Islet of Langerhans (tissue), 1 donor: ENCODE results near the gene MRPL55.

Source experiments
- FAIRE-seq: peaks from one replicate; lab custom pipeline; 2011; peaks lifted over from hg19 to GRCh38; lab: Jason Lieb, UNC

Gene MRPL55

DNA sequence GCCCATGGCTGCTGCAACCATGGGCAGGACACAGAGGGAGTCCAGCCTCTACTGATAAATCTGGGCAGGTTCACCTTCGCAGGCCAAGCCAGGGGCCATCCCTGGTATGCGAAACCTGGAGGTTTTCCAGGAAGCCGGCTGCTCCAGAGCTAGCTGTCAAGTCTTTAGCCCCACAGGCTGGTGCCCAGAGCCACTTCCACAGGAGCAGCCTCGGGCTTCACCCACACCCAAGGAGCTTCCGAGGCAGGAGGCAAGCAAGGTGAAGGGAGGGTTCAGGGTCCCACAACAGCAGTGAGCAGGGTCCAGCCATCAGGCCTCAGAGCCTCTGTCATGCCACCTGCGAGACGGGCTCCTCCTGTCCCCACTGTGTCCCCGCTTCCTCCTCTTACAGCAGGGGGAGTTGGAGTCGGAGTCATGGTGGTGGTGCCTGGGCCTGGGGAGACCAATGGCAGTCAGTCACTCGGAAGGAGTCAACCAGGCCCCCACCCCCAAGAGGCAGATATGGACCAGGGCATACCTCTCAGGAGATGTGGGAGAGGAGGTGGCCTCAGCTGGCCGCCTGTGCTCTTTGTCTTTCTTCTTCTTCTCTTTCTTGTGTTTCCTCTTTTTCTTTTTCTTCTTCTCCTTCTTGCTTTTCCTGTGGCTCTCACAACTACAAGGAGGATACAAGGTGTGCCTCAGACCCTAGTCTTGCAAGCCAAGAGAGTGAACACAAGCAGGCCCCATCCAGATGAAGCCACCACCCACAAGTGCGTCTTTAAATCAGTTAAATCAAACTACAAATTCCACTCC, 8.1 kb downstream of the MRPL55 start:
- no peak for FAIRE-seq

DNA sequence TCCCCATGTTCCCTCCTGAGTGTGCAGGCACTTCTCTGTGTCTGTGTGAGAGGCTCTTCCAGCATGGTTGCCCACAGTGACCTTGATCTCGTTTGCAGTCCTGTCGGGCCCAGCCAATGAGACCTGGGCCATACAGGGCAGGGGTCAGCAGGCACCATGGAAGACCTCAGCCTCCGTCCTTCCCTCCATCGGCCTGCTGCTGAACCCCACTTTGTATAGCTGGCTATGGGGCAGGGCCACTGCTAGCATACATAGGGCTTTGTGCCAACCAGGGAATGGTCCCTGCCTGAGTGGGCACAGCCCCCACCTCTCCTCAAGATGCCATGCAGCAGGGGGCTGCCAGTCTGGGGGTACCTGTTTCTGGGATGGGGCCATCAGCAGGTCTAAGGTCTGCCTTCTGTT, 9.8 kb downstream of the MRPL55 start:
- no peak for FAIRE-seq

DNA sequence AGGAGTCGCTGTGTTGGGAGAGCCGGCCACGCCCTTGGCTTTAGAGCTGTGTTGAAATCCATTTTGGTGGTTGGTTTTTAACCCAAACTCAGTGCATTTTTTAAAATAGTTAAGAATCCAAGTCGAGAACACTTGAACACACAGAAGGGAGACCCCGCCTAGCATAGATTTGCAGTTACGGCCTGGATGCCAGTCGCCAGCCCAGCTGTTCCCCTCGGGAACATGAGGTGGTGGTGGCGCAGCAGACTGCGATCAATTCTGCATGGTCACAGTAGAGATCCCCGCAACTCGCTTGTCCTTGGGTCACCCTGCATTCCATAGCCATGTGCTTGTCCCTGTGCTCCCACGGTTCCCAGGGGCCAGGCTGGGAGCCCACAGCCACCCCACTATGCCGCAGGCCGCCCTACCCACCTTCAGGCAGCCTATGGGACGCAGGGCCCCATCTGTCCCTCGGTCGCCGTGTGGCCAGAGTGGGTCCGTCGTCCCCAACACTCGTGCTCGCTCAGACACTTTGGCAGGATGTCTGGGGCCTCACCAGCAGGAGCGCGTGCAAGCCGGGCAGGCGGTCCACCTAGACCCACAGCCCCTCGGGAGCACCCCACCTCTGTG, 10.7 kb downstream of the MRPL55 start:
- FAIRE-seq, result no peak

DNA sequence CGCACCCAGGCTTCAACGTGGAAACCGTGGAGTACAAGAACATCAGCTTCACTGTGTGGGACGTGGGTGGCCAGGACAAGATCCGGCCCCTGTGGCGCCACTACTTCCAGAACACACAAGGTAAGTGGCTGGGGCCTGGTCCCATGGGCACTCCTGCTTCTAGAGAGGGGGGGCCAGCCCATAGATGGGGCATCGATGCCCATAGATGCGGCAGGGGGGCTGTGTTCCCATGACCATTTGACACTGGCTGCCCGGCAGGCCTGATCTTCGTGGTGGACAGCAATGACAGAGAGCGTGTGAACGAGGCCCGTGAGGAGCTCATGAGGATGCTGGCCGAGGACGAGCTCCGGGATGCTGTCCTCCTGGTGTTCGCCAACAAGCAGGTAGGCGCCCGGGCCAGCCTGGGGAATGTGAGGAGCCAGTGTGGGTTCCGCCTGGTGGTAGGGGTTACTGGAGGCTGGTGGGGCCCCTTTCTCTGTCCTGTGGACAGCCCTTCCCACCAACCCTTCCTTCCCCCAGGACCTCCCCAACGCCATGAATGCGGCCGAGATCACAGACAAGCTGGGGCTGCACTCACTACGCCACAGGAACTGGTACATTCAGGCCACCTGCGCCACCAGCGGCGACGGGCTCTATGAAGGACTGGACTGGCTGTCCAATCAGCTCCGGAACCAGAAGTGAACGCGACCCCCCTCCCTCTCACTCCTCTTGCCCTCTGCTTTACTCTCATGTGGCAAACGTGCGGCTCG, 11.6 kb downstream of the MRPL55 start:
- FAIRE-seq, result no peak

DNA sequence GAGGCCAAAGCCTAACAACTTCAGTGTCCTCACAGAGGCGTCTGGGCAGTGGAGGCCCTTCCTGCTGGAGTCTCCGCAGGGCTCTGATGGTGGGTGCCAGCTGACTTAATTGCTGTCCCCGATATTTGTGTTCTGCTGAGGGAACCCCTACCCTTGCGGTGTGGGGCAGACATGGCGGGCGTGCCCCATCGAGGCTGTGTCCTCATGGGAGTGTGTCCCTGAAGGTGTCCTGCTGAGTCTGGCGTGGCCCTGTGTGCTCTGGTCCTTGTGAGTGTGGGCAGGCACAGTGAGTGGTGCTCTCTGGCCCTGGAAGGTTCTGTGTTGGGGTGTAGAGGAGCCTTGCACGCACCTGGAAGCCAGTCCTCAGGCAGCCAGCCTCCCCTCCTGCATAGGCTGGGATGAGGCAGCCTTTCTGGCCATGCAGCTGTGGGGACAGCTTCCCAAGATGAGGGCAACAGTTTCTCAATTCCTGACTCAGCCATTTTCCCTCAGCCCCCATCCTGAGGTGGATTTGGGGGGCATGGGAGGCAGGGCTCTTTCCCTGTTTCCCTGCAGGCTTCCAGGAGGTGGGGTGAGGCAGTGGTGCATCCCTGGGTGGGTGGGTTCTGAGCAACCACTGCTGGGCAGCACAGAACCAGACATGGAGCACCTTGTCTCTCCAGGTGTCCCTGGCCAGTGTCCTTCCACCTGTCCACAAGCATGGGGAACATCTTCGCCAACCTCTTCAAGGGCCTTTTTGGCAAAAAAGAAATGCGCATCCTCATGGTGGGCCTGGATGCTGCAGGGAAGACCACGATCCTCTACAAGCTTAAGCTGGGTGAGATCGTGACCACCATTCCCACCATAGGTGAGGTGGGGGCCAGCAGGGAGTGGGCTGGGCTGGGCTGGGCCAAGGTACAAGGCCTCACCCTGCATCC, 12.4 kb downstream of the MRPL55 start:
- FAIRE-seq, result no peak

DNA sequence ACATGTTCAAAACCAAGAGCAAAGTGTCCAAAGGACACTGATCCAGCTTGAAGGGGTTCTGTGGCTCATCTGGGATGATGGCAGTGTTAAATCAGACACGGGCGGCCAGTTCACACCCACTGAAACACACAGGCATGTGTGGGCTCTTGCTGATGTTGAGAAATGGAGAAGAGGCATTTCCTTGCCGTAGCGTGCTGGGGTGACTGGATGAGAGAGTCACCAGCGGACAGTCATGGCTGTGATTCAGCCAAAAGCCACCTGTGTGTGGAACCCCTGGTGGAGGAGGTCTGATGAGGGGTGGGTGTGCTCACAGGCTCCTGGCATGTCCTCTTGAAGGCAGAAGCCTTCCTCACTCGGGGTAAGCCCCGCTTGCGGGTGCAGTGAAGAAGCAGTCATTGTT, 13.2 kb downstream of the MRPL55 start:
- no peak for FAIRE-seq

DNA sequence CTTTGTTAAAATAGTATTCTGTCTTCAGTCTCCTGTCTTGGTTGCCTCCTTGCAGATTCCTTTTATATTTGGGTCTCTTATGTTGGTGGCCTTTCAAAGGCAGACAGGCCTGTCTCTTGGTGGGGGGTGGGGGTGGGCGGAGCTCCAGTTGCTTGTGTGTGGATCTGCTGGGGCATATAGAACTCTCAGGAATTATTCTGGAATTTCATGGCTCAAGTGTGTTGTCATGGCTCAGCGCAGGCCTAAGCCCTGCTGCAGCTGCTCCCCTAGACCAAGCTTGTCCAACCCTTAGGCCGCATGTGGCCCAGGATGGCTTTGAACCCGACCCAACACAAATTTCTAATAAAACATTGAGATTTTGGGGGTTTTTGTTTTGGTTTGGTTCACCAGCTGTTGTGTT, 13.9 kb downstream of the MRPL55 start:
- no peak for FAIRE-seq

DNA sequence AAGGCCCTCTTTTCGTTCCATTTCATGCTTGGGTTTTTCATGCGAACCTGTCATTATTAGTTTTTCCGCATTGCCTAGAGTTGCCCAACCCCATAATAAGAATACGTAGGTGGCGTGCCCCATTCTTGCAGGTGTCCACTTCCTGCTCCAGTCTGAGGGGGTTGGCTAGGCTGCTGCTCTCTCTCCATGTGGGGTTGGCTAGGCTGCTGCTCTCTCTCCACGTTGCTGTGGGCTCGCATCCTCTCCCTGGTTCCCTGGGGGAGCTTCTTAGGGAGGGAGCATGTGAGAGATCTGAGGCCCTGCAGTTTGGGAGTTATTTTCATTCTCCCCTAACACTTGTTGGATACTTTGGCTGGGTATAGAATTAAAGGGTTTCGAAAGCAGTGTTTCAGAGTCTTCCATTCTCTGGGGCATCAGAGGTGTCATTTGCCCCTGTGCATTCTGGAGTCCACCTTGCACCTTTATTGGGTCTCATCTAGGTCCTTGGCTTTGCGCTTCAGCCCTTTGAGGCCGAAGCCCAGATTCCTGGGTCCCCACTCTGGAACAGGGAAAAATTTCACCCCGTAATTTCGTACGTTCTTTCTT, 14.6 kb downstream of the MRPL55 start:
- FAIRE-seq, result no peak

DNA sequence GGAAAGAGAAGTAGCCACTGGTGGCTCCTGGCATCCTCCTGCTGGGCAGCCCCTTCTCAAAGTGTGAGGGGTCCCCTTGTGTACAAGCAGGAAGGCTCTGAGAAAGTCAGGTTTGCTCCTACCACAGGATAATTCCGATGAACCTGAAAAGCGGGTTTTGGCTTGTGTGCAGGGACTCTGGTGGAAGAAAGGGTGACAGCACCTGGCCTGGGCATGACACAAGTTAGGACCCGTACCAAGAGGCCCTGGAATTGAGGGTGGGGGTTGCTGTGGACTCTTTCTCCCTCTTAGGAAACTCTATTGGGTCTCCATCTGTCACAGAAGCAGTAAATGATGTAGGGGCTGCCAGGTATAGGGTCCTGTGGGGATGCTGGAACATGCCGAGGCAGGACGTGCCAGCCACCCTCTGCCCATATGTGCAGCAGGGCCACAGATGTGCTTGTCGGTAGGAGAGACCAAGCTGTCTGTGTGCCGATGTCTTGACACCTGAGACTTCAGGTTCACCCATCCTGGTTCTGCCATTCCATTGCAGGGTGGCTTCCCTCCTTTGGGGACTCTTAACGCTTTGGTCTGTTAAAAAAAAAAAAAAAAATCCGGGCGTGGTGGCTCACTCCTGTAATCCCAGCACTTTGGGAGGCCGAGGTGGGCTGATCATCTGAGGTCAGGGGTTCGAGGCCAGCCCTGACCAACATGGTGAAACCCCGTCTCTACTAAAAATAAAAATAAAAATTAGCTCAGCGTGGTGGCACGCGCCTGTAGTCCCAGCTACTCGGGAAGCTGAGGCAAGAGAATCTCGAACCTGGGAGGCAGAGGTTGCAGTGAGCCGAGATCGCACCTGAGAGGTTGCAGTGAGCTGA, 15.8 kb downstream of the MRPL55 start:
- no peak for FAIRE-seq

DNA sequence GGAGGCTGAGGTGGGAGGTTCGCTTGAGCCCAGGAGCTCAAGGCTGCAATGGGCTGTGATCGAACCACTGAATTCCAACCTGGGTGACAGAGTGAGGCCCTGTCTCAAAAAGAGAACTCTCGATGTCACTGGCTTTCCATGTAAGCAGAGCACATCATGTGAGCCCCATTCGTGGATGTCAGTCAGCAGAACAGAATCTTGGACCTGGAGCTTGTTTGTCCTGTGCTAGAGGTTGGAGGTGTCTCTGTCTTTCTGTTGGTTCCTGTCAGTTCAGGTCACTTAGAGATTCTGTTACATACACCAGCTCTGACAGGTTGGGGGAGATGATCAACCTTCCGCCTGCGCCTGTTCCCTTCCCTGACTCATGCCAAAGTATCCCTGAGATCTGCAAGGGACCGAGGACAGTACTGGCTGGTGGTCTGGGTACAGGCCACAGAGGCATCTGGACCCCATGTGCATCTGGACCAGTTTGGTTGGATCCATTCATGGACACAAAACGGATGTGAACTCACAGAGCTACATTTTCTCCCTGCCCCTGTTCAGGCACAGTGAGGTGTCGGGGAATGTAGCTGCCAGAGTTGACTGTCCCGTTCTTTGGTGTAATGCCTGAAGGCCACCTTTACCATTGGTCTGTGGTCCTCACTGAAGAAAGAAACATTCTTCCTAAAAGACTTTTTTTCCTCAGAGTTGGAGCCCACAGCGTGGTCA, 16.6 kb downstream of the MRPL55 start:
- no peak for FAIRE-seq

DNA sequence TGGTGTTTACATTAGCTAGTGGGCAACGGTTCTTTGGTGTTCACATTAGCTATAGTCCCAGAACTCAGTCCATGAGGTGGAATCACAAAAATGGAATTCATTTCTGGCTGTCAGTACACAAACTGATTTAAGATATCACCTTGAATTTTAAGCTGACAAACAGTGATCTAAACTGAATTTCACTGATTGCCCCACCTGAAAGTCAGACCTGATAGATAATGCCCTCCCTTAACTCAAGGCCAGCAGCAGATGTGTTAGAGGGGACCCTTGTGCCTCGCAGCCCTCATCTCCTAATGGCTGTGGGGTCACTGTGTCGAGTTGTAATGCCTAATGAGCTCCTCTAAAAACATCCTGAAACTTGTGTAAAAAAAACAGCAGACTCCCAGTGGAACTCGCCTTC, 18.0 kb downstream of the MRPL55 start:
- FAIRE-seq, result no peak

DNA sequence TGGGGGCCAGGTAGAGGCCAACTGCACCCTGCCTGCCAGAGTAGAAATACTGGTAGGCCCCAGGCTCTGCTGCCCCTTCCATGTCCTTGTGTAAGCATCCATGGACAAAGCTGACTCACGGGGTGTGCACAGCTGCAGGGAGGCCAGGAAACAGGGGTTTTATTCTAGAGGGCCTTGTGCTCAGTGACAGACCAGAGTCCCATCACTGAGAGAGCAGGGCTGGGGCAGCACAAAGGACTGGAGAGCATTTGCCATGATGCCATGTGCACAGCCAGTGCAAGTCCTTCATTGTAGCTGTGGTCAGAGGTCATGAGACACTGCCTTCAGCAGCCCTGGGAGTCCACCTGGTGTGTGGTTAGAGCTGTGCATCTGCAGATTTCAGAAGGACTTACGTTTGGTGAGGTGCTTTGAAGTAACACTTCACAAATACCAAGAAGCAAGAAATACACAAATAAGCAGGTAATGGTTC, 18.5 kb downstream of the MRPL55 start:
- FAIRE-seq, result no peak

DNA sequence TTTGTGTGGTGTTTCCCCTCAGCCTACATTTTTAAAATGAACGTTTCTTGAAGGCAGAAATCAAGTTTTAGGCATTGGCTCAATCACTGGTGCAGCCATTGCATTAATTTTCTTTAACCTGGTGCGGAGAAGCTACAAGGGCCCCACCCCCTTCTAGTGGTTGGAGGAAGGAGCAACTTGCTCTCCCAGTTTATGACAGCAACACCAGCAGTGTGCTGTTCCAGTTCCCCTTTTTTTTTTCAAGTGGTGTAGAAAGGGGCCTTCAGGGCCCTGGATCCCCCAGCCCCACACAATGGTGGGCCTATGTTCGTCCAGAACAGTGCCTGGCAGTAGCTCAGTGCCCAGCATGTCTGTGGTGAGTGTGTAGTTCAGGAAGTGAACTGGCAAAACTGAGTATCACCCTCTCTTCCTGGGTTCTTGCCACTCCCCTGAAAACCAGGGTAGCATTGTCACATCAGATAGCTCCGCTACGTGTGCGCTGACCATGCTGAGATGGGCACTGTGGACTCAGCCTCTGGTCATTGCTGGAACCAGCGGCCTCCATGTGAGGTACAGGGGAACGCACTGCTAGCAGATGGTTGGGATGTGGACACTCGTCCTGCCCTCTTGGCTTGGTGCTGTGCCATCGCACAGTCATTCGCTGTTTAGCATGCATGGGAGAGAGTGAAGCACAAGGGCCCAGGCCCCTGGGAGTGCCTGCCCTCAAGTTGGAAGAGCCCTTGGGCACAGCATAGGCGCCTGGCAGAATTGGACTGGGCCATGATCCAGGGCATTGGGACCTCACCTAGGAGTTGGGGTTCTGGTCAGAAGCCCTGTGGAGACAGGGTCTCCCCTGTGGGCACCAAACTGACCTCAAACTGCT, 19.3 kb downstream of the MRPL55 start:
- FAIRE-seq, result no peak

DNA sequence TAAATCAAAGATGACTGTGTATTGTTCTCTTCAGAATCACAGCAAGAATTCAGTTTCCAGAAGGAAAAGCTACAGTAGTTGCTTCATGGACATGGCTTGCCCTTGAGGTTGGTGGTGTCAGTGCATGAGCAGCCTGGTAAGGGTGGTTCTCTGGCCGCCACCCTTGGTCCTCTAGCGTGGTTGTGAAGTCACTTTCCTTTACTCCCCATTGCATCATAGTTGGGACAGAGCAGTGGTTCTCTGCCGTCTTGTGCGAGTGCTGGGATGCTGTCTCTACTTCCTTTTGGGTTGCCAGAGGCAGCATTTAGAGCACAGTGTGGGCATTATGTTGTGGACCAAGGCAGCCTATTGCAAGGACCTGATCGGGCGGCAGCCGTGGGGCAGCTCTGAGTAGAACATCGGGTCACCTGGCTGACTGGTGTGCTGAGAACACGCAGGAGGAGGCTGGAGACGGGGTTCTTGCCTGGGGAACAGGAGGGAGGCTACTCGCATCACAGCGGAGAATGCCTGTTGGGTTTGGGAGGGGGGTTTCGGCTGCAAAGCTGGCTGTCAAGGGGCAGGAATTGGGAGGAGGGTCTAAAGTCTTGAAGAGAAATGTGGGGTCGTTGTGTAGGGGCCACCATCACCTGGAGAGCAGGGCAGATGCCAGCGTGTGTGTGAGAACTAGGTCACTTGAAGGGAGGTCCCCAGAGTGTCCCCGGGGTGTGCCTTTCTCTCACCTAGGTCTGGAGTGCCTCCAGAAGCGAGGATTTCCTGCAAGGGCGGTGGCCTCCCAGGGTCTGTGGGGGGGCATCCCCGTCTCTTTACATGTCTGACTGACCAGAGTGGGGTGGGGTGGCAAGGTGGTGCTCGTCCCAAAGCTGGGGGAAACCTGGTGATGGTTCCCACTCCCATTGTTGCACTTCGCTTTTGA, 20.3 kb downstream of the MRPL55 start:
- FAIRE-seq, result no peak

DNA sequence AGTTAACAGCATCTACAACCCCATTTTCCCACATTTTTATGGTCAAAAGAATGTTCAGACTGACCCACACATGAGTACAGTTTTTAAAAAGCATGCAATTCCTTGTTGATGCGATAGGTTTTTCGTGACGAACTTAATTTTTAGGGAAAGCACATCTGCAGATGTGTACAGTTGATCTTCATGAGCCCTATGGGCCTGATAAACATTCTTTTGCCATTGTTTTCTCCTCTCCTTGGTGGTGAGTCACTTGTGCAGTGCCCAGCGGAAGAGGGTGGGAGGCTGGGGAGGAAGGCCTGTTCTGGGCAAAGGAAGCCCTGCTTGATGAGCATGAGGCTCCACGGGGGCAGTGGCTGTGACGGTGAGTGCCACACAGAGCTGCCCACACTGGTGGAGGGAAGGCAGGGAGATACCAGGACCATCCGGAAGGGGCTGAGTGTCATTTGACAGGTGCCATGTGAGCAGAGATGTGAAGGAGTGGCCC, 21.3 kb downstream of the MRPL55 start:
- no peak for FAIRE-seq

DNA sequence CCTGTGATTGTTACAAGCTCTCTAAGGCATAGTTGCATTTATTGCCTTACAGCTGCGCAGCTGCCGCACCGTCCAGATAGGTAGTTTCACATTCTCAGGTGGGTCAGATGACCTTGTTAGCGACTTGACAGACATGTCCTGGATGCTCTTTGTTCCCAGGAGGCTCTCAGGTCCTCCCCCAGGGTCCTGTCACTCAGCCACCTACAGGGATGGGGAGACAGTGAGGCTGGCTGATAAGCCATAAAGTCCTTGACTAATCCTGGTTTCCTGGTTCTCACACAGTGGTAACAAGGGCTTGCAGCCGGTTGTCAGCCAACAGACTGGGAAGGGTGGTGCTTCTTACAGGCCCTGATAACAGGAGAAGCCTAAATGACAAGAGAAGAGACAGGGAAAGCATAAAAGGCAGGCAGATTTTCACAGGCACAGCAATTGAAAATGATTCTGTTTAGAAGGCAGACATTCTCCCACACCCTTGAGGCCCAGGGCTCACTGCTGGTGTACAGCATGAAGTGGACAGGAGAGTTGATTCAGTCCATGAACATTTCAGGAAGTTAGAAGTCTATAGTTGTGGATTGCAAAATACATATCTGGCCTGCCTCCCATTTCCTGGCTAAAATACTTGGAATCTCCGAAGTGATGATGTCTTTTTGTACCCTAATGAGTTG, 23.7 kb downstream of the MRPL55 start:
- FAIRE-seq, result no peak

DNA sequence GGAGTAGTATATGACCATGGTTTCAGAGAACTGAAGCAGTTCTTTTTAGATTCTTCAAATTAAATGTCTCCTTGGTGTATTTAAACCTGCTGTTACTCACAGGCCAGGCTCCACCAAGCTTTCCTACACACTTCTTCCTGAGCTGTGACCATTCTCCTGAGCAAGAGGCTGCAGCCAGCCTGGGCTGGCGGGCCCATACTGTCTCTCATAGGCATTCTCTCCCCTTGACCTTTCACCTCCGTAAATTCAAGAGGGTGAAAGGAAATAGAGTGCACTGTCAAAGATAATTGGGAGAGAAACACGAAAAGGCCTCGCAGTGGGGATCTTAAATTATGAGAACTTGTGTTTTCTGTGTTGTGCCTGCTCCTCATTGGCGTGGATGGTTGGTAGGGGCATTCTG, 24.3 kb downstream of the MRPL55 start:
- FAIRE-seq, result no peak
